ENCODE measurements around the gene UGT3A2. TPM values are rescaled to one million over a fixed set of nuclear protein-coding genes. Genes with fewer than 3 reads are reported as not detected.

UGT3A2 gene
- total RNA-seq, 1 donor from 2014 or later, result not detected

DNA sequence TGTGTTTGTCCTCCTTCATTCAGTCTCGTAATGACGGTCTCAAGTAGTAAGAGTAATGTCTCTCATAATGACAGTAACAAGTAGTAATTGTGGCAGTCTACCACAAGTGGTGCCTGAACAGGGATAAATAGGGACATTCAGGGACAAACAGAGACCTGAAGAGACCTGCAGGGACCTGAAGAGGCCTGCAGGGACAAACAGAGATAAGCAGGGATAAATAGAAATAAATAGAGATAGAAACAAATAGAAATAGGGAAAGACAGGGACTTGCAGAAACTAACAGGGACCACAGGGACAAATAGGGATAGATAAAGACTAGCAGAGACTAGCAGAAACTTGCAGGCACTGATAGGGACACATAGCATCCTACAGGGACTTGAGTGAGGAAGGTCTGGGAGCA, 7.9 kb downstream of the UGT3A2 start:
- intact Hi-C loops (cut with DNase I), result no loop called here
- Histone ChIP-seq H3K9me3 (no peaks in the 10 kb centered on the region), H3K36me3 (no peaks in the 10 kb centered on the region), H3K27ac (no peak overlapping the region), H3K27me3 (no peaks in the 10 kb centered on the region), H3K4me3 (no peak overlapping the region), H3K4me1 (no peaks in the 10 kb centered on the region)
- no peak for DNase-seq
- TF ChIP-seq, protein P1, sequence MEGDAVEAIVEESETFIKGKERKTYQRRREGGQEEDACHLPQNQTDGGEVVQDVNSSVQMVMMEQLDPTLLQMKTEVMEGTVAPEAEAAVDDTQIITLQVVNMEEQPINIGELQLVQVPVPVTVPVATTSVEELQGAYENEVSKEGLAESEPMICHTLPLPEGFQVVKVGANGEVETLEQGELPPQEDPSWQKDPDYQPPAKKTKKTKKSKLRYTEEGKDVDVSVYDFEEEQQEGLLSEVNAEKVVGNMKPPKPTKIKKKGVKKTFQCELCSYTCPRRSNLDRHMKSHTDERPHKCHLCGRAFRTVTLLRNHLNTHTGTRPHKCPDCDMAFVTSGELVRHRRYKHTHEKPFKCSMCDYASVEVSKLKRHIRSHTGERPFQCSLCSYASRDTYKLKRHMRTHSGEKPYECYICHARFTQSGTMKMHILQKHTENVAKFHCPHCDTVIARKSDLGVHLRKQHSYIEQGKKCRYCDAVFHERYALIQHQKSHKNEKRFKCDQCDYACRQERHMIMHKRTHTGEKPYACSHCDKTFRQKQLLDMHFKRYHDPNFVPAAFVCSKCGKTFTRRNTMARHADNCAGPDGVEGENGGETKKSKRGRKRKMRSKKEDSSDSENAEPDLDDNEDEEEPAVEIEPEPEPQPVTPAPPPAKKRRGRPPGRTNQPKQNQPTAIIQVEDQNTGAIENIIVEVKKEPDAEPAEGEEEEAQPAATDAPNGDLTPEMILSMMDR (IDR thresholded peaks at IDR 0.05), result no peak
- ATAC-seq, result no peak

DNA sequence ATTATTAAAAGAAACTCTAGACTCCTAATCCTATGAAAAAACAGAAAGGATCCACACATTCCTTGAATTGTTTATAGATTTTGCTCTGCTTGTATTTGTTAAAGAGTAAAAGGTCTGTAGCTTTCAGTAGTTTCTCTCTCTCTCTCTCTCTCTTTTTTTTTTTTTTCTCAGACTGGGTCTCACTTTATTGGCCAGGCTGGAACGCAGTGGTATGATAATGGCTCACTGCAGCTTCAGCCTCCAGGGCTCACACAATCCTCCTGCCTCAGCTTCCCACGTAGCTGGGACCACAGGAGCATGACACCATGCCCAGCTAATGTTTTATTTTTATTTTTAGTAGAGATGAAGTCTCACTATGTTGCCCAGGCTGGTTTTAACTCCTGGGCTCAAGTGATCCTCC, 9.3 kb downstream of the UGT3A2 start:
- Histone ChIP-seq H3K36me3 (no peaks in the 10 kb centered on the region), H3K4me1 (no peaks in the 10 kb centered on the region), H3K9me3 (no peaks in the 10 kb centered on the region), H3K27ac (no peak overlapping the region), H3K27me3 (no peaks in the 10 kb centered on the region), H3K4me3 (no peak overlapping the region)
- TF ChIP-seq, protein P1 (IDR thresholded peaks at IDR 0.05), result no peak
- intact Hi-C loops (cut with DNase I), result no loop called here
- DNase-seq (no peak), ATAC-seq (no peak)

DNA sequence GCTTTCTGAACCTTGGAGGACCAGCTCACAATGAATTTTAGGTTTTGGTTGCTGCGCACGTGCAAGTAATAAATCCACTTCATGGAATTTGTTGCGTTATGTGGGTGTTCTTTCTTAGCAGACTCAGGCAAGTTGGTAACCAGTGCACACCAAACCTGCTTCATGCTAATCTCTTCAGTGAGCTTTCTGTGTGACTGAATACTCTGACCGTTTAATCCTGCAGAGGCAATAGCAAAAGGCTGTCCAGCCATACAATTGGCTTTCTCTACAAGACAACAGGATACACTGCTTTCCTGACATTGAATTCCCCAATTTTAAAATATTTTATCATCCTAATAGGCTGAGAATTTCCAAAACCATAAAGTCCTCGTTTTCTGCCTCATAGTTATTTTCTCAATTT, 10.3 kb downstream of the UGT3A2 start:
- intact Hi-C loops (cut with DNase I), result no loop called here
- Histone ChIP-seq H3K9me3 (no peaks in the 10 kb centered on the region), H3K4me1 (no peaks in the 10 kb centered on the region), H3K36me3 (no peaks in the 10 kb centered on the region), H3K27ac (no peak overlapping the region), H3K4me3 (no peak overlapping the region), H3K27me3 (no peaks in the 10 kb centered on the region)
- DNase-seq, result no peak
- TF ChIP-seq, protein P1 (IDR thresholded peaks at IDR 0.05), result no peak
- no peak for ATAC-seq

DNA sequence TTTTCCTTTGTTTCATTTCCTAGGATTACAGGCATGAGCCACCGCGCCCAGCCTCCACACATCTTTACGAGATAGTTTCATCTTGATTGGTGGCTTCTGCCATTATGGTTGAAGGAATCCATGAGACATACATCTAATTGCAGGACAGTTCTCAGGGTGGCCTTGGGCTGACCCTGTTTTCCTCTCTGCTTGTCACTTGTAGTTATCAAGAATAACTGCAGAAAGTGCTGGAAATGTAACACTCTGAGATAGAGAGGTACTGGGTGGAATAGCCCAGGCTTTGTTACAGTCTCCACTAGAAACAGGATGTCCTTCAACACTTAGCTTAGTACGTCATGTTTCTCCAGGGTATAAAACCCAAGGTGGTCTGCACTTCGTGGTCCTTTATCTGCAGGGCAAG, 10.7 kb downstream of the UGT3A2 start:
- TF ChIP-seq, protein P1 (IDR thresholded peaks at IDR 0.05), result no peak
- DNase-seq (no peak), ATAC-seq (no peak)
- Histone ChIP-seq H3K4me3 (no peak overlapping the region), H3K27me3 (no peaks in the 10 kb centered on the region), H3K36me3 (no peaks in the 10 kb centered on the region), H3K27ac (no peak overlapping the region), H3K9me3 (no peaks in the 10 kb centered on the region), H3K4me1 (no peaks in the 10 kb centered on the region)
- intact Hi-C loops (cut with DNase I), result no loop called here

DNA sequence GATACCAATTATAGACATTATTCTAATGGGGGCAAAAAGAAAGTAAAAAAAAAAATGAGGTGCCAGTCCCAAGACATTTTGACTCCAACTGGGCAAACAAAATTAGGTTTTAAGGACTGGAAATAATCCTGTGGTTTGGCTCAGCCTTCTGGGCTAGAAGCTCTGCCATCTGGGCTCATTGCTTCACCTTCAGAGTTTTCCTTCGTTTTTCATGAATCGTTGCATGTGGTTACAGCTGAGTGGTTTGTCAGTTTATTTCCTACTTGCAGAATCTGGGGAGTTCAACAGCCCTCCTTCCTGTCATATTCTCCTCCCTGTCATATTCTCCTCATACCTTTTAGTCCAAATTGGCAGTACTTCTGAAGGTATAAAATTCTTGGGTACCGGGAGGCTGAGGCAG, 12.0 kb downstream of the UGT3A2 start:
- no peak for ATAC-seq
- H3K27me3 ChIP-seq, result no peaks in the 10 kb centered on the region
- TF ChIP-seq, protein P1 (IDR thresholded peaks at IDR 0.05), result no peak
- H3K4me3 ChIP-seq, result no peak overlapping the region
- H3K27ac ChIP-seq, result no peak overlapping the region
- H3K4me1 ChIP-seq, result no peaks in the 10 kb centered on the region
- no peaks in the 10 kb centered on the region for H3K9me3 ChIP-seq
- intact Hi-C loops (cut with DNase I), result no loop called here
- DNase-seq, result no peak
- H3K36me3 ChIP-seq, result no peaks in the 10 kb centered on the region

DNA sequence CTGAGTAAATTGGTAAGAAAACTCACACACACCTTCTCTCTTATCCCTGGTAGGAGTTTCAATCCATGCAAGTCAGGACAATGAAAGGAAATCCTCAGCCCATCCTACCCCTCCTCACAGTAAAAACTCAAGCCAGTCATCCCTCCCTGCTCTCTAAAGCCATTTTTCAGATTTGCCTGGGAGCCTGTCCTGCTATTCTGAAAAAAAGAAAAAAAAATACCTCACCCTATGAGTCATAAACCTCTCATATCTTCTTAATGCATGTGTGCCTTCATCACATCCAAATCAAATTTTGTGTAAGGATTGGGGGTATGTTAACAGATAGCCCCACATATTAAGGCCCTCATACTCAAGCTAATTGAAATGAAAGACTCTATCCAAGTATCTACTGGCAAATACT, 14.1 kb downstream of the UGT3A2 start:
- DNase-seq, result no peak
- intact Hi-C loops (cut with DNase I), result no loop called here
- no peak for ATAC-seq
- no peak overlapping the region for H3K27ac ChIP-seq
- H3K4me1 ChIP-seq, result no peaks in the 10 kb centered on the region
- no peaks in the 10 kb centered on the region for H3K9me3 ChIP-seq
- H3K4me3 ChIP-seq, result no peak overlapping the region
- TF ChIP-seq, protein P1 (IDR thresholded peaks at IDR 0.05), result no peak
- no peaks in the 10 kb centered on the region for H3K27me3 ChIP-seq
- no peaks in the 10 kb centered on the region for H3K36me3 ChIP-seq

Data from upper lobe of right lung (tissue), 1 donor.